KG1 (cell line): Measurements from ENCODE around the gene SIGLEC5.

Source experiments
- DNase-seq: peaks from one replicate; lab custom pipeline; 2025; lab: John Stamatoyannopoulos, UW

The SIGLEC5 gene

DNA sequence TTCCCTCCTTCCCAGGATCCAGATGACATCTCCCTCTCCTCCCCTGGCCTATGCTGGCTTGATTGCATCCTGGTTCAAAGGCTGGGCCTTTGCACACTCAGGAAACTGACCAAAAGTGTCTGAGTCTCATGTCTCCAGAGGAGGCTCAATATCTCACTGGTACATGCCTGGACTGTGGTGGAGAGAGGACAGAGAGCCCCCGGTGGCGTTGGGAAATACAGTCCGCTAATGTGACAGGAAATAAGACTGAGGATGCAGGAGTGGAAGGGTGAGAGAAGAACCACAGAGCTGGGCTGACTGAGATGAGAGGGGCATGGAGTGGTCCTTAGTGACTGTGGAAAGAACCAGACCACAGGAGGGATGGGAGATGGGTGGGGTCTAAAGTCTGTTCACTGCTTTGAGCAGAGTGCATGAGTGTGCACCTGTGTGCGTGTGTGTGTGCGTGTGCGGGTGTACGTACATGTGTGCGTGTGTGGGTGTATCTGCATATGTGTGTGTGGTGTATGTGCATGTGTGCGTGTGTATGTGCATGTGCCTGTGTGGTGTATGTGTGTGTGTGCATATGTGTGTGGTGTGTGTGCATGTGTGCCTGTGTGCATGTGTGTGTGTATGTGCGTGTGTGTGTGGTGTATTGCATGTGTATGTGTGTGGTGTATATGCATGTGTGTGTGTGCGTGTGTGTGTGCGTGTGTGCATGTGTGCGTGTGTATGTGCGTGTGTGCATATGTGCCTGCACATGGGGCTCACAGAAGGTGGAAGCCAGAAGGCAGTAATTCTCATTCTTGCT lies 1.9 kb downstream of the SIGLEC5 start:
- no peak for DNase-seq

DNA sequence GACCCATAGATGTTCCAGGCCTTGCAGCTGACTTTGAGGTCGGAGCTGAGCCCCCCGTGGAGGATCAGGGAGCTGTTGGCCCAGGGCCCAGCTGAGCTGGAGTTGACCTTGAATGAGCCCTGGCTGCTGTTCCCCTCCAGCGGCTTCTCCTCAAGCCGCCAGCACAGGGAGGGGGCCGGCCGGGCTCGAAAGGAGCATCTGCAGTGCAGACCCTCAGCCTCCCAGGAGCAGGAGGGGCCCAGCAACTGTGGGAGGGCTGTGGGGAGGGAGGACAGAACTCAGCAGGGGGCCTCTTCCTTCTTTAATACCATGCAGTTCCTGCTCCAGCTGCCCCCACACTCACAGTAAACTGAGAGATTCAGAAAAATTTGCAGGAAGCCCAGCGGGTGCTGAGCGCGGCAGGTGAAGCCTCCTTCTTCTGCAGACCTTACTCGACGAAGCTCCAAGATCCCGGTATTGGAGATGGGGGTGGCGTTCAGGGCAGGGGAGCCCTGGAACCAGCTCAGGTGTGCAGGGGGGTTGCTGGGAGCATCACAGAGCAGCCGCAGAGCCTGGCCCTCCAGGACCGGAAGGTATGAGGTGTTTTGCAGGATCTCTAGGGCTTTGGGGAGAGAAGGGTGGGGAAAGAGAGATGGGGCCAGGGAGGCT lies 2.6 kb downstream of the SIGLEC5 start:
- no peak for DNase-seq

DNA sequence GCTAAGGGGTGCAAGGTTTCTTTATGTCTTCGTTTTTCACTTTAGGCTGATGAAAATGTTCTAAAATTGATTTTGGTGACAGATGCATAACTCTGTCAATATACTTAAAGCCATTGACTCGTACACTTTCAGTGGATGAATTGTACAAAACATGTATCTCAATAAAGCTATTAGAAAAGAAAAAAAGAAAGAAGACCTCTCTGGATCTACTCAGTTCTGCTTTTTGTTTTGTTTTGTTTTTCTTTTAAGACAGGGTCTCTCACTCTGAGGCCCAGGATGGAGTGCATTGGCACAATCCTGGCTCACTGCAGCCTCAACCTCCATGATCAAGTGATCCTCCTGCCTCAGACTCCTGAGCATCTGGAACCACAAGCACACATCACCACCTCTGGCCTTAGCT lies 3.5 kb downstream of the SIGLEC5 start:
- DNase-seq = no peak

DNA sequence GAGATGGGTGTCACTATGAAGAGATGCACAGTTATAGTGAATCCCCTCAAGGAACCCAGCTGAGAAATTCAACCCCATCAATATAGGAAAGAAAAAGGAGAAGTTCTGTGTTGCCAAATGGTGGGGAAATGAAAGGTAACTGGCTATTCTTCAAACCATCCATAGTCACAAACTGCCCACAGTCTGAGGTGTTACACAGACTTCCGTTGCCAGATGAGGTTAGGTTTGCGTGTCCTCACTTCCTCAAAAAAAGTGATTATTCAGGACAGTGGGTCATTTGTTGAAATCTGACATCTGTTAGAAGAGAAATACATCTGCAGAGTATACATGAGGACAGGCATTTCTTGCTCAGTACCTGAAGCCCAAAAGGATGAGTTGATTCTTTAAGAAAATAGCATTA lies 9.0 kb downstream of the SIGLEC5 start:
- DNase-seq = peak; percentile 46

DNA sequence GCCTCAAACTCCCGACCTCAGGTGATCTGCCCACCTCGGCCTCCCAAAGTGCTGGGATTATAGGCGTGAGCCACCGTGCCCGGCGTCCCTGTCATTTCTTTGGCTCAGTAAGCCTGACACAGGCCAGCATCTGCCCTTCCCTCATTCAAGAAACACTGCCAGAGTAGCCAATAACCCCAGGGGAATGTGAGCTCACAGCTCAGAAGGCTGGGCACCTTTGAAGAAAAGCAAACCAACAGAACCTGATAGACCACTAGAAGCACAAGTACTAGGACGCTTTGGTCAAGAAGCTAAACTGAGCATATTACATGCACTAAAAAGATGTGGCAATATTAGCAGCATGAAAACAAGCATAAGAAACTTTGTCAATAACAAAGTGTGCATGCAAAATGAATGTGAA lies 14.2 kb downstream of the SIGLEC5 start:
- DNase-seq = no peak

DNA sequence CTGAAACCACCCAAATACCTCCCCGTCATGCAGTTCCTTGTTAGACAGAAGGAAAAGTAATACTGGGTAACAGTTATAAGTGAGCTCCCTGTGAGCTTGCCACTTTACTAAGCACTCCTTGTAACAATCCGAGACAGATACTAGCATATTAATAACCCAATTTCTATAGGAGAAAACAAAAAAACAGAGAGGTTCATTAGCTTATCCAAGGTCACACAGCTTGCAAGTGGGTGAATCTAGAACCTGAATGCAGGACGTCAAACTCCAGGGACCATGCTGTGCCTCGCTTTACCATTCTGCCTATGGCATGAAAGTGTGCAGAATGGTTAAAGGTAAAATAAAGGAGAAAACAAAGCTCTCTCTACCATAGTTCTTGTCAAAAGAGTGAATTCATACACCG lies 15.4 kb downstream of the SIGLEC5 start:
- DNase-seq = no peak

DNA sequence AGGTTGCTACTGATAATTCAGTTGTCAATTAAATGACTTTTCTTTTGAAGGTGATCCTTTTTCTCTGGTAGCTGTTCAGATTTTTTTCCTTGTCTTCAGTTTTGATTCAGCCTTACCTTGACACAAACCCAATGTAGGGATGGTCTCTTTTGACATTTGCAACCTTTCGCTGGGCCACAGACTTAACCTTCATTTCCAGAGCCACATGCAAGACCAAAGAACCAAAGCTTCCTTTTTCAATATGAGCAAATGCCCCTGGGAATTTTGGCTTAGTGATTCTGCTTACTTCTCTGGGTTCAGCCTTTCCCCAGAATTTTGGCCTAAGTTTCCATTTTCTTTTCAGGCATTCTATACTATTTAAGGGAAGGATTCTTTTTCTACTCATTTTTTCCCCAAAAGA lies 19.6 kb downstream of the SIGLEC5 start:
- no peak for DNase-seq

DNA sequence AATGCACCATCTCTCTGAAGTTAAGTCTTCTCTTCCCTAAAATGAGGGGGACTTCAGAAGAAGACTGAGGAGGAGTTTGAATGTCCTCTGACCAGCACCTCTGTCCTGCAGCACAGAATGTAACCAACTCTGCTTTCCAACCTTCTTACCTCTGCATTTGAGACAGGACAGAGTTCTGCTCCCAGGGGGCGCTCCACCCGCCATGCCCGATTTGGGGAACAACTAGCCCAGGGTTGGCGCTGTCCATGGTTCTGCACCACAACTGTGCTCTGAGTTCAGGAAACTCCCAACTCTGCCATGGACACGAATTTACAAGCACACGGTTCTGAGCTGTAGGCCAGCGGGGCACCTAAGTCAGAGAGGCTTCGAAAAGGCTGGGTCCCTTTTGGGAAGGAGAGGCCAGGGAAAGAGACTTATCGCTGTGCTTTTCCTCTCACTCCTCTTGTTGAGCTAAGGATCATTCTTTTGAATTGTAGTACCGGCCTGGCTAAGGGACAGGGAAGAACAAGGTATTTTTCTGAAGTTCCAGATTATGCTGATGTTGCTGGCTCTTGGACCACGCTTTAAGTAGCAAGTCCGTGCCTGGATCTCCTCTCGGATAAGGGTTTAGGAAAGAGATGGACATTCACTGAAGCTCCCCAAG lies 22.2 kb downstream of the SIGLEC5 start:
- peak; percentile 76 for DNase-seq

DNA sequence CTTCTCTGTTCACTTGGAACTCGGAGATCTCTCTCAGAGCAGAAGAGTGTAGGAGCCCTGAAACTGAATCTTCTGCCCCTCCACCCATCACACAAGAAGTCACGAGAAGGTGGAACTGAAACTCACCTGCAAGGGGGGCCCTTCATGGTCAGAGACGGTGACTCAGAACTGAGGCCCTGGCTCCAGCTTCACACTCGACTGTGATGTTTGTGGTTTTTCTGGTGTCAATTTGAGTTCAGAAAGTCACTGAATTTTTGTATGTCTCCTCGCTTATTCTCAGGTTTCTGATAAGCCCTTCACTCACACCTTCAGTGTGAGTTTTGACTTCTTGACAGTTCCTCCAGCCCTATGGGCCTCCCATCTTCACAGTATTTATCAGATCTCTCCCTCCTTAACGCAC lies 23.1 kb downstream of the SIGLEC5 start:
- no peak for DNase-seq

DNA sequence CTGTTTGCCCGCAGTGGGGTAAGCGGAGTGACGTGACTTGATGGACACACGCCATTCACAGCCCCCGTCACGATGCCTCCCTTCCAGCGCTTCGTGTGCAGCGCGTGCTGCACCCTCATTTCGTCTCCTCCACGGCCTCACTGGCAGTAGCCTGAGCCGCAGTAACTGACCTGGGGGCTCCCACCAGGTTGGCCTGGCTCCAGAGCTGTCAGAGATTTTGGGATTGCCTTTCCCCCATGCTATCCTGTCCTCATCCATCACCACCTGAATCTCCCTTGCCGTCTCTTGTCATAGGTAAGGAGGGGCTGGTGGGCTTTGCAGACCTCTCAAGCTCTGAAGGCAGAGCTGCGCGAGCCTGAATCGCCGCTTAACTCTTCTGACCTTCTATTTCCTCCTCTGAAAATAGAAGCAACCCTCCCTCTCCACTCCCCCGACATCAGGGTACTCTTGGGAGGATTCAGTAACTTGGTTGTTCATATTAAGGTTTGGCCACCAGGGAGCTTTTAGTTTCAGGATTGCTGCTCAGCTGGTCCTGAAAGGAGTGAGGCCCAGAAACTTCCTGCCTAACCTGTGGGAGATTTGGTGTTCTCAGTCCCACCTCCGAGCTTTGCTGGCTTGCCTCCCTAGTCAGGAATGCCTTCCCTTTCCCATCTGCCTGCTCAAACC lies 27.9 kb downstream of the SIGLEC5 start:
- no peak for DNase-seq

DNA sequence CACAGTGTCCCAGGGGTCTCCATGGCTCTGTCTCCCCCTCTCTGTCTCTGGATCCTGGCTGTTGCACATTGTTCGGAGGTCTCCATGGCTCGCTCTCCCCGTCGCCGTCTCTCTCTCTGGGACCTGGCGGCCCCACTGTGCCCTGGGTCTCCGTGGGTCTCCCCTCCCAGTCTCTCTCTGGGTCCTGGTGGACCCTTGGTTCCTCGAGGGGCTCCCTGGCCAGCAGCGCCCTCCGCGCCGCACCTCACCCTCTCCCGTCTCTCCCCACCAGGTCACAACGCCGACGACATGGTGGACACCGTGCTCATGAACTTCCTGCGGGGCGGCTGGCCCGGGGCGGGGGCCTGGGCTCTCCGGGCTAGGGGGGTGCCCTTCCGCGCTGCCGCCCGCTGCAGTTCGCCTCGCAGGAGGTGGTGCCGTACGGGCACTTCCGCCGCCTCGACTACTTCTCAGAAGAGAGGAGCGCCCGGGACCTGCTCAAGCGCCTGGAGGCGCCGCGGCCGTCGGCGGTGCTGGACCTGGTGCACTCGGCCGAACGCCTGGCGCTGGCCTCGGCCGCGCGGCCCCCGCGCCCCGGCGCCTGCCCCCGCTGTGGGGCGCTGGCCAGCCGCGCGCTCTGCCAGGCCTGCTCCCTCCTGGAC lies 29.1 kb downstream of the SIGLEC5 start:
- DNase-seq = no peak

DNA sequence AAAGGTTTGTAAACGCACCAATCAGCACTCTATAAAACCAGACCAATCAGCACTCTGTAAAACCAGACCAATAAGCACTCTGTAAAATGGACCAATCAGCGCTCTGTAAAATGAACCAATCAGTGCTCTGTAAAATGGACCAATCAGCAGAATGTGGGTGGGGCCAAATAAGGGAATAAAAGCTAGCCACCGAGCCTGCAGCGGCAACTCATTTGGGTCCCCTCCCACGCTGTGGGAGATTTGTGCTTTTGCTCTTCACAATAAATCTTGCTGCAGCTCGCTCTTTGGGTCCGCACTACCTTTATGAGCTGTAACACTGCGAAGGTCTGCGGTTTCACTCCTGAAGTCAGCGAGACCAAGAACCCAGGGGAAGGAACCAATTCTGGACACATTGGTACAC lies 31.1 kb downstream of the SIGLEC5 start:
- DNase-seq = no peak

DNA sequence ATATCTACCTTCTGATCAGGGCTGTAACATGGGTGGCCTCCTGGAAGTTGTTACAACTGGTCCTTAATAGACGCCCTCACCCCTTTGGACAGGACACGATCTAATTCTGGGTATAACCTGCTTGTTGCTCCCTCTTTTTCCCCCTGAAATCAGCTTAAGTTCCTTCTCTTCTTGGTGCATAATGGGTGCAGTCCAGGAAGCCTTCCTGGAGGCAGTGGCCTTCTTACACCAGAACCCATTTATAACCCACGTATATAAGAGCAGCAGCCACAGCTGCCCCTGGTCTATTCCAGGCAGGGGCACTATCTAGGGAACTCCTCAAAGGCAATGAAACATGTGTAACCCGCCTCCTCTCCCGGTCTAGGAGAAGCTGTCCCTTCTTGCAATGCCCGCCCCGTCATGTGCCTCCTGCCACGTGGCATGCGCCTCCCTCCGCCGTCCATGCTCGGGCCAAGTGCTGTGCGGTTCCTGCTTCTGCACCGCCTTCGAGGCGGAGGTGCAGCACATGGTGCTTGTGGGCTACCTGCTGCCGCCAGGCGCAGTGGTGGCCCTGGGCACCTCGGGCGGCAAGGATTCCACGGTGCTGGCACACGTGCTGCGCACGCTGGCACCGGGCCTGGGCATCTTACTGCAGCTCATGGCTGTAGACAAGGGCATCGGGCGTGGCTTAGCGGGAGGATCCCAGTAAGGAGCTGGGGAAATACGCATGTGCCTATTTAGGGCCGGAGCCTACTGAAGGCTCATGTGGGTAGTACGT lies 31.9 kb downstream of the SIGLEC5 start:
- no peak for DNase-seq

DNA sequence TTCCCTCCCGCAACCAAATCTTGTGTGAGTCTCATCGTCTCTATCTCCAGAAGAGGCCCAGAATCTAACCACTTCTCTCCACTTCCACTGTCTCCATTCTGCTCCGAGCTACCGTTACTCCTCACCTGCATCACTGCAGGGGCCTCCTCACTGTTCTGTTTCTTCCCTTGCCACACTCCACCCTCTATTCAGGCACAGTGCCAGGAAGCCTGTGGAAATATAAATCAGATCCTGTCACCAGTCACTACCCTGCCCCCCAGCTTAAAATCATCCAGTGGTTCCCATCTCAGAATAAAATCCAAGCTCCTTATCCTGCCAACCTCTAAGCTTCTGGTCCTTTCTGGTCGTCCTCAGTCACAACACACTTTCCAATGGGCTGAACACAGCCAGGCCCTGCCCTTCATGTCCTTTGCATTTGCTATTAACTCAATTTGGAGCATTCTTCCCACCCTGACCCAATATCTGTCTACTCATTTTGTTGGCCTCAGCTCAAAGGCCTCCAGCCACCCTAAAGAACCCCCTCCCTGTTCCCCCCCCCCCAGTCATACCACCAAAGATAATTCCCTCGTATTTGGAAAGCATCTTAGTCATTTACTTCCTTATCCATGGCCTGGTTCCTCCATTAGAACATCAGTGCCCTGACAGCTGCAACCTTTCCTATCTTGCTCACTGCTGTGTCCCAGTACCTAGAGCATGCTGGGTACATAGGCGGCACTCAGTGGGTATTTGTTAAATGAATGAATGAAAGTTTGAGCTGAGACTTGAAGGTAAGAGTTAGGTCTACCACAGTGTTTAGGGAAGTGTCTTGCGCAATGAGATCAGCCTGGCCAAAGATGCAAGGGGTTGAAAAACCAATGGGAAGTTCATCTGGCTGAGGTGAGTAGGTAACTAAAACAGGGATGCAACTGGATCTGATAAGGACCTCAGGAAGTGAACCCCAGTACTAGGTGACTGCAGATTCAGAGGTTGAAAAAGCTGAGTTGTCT lies 34.7 kb downstream of the SIGLEC5 start:
- DNase-seq = no peak

DNA sequence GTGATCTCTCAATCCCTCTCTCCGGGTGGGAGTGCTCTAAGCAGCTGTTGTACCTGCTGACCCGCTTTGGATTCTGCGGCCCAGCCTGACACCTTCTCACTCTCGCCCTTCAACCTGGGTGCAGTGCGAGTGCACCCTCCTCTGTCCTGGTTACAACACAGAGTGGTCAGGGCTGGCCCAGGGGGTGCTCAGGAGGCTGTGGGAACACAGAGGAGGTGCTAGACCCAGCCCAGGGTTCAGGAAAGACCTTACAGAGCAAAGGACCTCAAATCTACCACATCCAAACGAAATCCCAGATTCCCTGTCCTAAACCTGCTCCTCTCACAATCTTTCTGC lies 35.5 kb downstream of the SIGLEC5 start:
- DNase-seq = no peak

DNA sequence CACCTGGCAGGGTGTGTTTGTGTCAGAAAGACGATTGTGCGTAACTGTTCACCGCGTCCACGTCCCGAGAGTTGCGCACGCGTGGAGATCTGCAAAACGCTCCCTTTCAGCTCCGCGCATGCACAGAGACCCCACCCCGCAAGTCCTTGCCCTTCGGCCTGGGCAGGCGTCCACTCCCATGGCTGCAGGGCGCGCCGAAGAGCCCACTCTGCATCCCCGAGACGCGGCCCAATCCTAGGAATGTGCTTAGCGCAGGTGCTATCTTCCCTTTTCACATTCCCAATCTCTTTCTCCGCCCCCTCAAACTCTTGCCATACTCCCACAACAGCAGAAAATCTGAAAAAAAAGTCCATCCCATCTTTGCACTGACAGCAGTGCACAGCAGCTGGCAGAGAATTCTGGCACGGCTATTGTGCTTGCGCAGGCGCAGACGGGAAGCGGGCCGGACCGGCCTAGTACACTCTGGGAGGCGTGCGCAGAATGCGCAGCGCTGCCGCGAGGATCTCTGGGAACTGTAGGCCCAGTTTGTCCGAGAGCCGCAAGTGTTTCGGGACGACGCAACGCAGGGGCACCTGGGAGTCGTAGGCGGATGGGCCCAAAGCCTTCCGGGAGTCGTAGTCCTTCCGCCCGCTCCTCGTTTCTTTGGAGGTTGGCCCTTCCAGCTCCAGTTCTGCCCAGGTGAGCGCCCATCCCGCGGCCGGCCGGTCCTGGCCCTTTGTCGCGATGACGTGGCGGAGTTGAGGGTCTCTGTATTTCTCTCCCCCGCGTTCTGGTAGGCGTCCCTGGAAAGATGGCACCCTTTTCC lies 36.0 kb downstream of the SIGLEC5 start:
- peak; percentile 98 for DNase-seq

DNA sequence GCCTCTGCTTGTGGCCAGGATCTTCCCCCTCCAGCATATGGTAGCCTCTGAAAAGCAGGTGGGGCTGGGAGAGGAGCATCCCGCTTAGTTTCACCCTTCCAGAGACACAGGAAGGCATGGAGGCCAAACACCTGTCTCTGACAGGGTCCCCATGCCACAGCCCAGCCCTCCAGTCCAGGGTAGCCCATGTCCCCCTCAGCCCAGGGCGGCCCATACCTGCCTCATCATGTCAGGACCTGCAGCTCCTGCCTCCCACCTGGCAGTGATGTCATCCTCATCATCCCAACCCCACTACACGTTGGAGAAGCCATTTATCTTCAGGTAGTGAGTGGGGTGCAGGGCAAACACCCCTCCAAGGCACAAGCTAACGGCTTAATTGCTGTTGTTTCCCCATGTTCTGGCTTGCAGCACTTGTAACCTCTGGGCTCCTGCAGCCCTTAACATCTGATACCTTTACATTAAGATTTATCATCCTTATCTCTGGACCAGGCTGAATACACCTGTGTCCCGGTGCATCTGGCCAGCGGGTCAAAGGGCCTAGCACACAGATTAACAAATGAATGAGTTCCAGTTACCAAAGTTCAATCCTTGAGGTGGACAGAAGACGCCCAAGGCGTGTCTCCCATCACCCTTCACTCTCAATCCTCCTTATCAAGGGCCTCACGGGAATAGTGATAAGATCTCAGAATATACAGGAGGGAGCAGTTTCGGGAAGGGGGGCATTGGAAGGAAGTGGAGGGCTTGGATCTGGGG lies 36.9 kb downstream of the SIGLEC5 start:
- no peak for DNase-seq

DNA sequence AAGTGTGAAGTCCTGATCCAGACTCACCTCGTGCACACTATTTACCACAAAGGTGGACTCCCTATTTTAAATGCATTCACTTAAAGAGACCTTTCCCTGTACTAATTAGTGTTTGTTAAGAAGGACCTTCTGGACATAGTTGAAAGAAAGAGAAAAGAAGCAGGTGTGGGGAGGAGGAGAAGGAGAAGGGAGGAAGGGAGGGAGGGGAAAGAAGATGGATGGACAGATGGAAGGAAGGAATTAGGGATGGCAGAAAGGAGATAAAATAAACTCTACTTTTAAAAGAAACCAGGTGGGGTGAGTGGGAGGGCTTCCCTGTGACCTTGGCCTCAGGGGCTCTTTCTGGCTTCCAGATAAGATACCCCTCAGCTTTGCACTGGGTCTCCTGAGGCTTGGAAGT lies 37.7 kb downstream of the SIGLEC5 start:
- DNase-seq = no peak

DNA sequence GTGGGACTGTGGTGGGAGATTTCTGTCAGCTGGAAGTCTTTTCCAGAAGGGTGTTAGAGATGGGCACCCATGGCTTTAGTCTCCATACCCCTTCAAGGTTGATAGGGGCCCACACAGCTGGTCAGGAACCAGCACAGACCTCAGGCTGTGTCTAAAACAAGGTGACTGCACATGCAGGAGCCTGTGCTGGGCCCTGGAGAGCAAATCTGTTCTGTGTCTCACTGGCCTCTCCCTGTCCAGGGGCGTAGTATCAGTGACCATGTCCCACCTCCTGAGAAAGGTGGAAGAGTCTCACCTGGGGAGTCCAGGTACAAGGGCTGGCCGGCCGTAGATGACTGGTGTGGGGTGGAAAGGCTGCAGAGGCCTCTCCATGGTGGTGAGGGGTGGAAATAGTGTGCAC lies 39.8 kb downstream of the SIGLEC5 start:
- DNase-seq = no peak
